Panc1 (cell line): Measurements from ENCODE around the gene MED17. TPM values are rescaled to one million over a fixed set of nuclear protein-coding genes. Genes with fewer than 3 reads are reported as not detected.

Source experiments
- ATAC-seq: fragments of 200-7000 bp; cut with Tn5 transposase; 2 replicates; pipeline ENCODE4 v1.9.1; 2020; ENCODE audit warnings: mild to moderate bottlenecking, moderate library complexity
- BruUV-seq: library from RNA; stranded (reverse); fragments of 400-500 nt; replicated peaks from 2 replicates; lab custom pipeline; 2021; lab: Mats Ljungman, UMichigan
- CTCF ChIA-PET: fragments of 300-600 bp; sonication (Branson Sonifier 250); formaldehyde crosslinking; loops from one replicate; lab custom pipeline; 2022; ENCODE audit warnings: antibody characterized with exemption; lab: Charles Lee
- POLR2A ChIA-PET: fragments of 300-600 bp; sonication (Branson Sonifier 250); formaldehyde crosslinking; loops from one replicate; lab custom pipeline; 2022; ENCODE audit warnings: antibody characterized with exemption; lab: Charles Lee
- DNase-seq: peaks from one replicate; pipeline ENCODE4 v3.0.0-alpha.2; 2010; ENCODE audit warnings: low read depth, low spot score
- H3K27ac ChIP-seq: 2 replicates; pipeline ENCODE4 v1.5.1; 2011; ENCODE audit warnings: mild to moderate bottlenecking, low read length, inconsistent platforms
- H3K27me3 ChIP-seq: fragments of 200-500 bp; sonication (Bioruptor generic); 2 replicates; pipeline ENCODE4 v1.6.0; 2014; ENCODE audit warnings: low read length, inconsistent platforms; ENCODE audit not compliant: control insufficient read depth, insufficient read depth
- H3K36me3 ChIP-seq: fragments of 200-500 bp; sonication (Bioruptor generic); 2 replicates; pipeline ENCODE4 v1.5.1; 2014; ENCODE audit warnings: inconsistent platforms, mild to moderate bottlenecking, low read length, moderate library complexity; ENCODE audit not compliant: control insufficient read depth, insufficient read depth
- H3K4me1 ChIP-seq: 2 replicates; pipeline ENCODE4 v1.5.1; 2011; ENCODE audit warnings: inconsistent platforms, mild to moderate bottlenecking, low read length, moderate library complexity; ENCODE audit not compliant: control insufficient read depth, insufficient read depth
- H3K4me3 ChIP-seq, 2 experiments: 2 replicates each; pipeline ENCODE4 v1.5.1; 2011 to 2012; ENCODE audit warnings: low read depth in 2 of 2, low read length in 2 of 2, mild to moderate bottlenecking in 2 of 2, inconsistent platforms in 1 of 2, moderate library complexity in 1 of 2
- H3K9me3 ChIP-seq: fragments of 200-500 bp; sonication (Bioruptor generic); 2 replicates; pipeline ENCODE4 v1.5.1; 2014; ENCODE audit warnings: low read depth, mild to moderate bottlenecking, inconsistent platforms, low read length, moderate library complexity; ENCODE audit not compliant: control insufficient read depth, insufficient read depth
- POLR2AphosphoS5 ChIP-seq: IDR thresholded peaks from 2 replicates; pipeline ENCODE4 v1.6.1; 2012; ENCODE audit warnings: mild to moderate bottlenecking, low read depth, low read length, moderate library complexity
- REST ChIP-seq, 2 experiments: IDR thresholded peaks; 2 replicates each; pipeline ENCODE4 v1.6.1; 2011 to 2012; ENCODE audit warnings: low read depth in 2 of 2, control low read depth in 1 of 2, low read length in 1 of 2, mild to moderate bottlenecking in 1 of 2, moderate library complexity in 1 of 2; ENCODE audit not compliant: insufficient read depth in 1 of 2
- SIN3A ChIP-seq: IDR thresholded peaks from 2 replicates; pipeline ENCODE4 v1.6.1; 2012; ENCODE audit warnings: low read depth, mild to moderate bottlenecking, low read length, moderate library complexity, borderline replicate concordance; ENCODE audit not compliant: insufficient read depth
- TCF7L2 ChIP-seq: IDR thresholded peaks from 2 replicates; pipeline ENCODE4 v1.6.1; 2011; ENCODE audit warnings: mild to moderate bottlenecking, low read depth, low read length, inconsistent platforms
- in situ Hi-C: cut with HindIII; loops from 2 replicates; pipeline ENCODE4 v1.10.0; 2016; ENCODE audit warnings: low sequenced_read_pairs, low pct_unique_long_range_greater_than_20kb
- intact Hi-C: fragments of 100-400 bp; cut with micrococcal nuclease; formaldehyde crosslinking; loops from one replicate; pipeline ENCODE4 v1.10.0; 2022; ENCODE audit not compliant: unreplicated experiment
- total RNA-seq: library from RNA; stranded (reverse); gene quantifications from one replicate; pipeline ENCODE4 v1.2.1, GENCODE V29; 2021; ENCODE audit not compliant: unreplicated experiment
- TF ChIP-seq, protein P1 (sequence below): fragments of 450-650 bp; IDR thresholded peaks from 2 replicates; pipeline ENCODE4 v1.5.1; 2017; ENCODE audit warnings: mild to moderate bottlenecking

The MED17 gene
- total RNA-seq, 1 experiment from 2014 or later, result 52.4 TPM

DNA sequence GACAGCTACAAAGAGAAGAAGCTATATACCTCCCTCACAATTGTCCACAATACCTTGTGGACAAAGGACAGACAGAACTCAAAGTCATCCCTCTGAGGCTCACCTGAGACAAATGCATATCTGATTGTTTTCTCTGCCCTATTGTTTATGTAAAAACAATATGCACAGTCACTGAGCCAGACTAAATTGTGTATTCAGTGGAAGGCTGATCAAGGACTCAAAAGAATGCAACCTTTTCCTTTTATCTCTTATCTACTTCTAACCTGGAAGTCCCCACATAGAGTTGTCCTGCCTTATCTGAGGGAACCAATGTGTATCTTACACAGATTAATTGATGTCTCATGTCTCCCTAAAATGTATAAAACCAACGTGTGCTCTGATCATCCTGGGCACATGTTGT is 13.9 kb upstream of the MED17 start:
- ATAC-seq, result no peak

DNA sequence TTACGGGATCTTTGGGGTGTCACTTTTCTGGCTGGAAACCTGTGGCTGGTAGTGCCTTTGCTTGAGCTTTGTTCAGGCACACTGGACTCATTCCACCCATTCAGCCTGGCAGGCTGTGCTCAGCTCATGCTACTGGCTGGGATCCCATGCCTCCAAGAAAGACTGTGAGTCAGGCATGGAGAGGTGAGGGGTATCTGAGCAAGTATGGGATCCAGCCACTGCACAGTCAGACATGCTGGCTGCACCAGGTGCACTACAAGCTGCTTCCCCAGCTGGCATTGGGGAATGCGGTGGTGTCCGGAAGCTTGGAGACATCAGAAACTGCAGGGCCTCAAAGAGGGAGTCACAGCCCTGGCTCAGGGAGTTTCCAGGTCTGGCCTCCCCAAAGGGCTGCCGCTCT is 12.0 kb upstream of the MED17 start:
- no TSS peak for BruUV-seq
- no peak for TF ChIP-seq TCF7L2
- TF ChIP-seq SIN3A, result no peak
- TF ChIP-seq, protein P1, sequence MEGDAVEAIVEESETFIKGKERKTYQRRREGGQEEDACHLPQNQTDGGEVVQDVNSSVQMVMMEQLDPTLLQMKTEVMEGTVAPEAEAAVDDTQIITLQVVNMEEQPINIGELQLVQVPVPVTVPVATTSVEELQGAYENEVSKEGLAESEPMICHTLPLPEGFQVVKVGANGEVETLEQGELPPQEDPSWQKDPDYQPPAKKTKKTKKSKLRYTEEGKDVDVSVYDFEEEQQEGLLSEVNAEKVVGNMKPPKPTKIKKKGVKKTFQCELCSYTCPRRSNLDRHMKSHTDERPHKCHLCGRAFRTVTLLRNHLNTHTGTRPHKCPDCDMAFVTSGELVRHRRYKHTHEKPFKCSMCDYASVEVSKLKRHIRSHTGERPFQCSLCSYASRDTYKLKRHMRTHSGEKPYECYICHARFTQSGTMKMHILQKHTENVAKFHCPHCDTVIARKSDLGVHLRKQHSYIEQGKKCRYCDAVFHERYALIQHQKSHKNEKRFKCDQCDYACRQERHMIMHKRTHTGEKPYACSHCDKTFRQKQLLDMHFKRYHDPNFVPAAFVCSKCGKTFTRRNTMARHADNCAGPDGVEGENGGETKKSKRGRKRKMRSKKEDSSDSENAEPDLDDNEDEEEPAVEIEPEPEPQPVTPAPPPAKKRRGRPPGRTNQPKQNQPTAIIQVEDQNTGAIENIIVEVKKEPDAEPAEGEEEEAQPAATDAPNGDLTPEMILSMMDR, result no peak
- TF ChIP-seq REST (IDR thresholded peaks at IDR 0.05; ENCODE audit: insufficient read depth in 1 of 2, low read depth in 2 of 2, low read length in 1 of 2), result no peak
- no peak for TF ChIP-seq POLR2AphosphoS5
- Histone ChIP-seq H3K4me3 (no peak overlapping the region), H3K27me3 (no peaks in the 10 kb centered on the region), H3K36me3 (no peaks in the 10 kb centered on the region), H3K27ac (no peak overlapping the region), H3K9me3 (0 out of 2 replicates have a peak, but pooled peaks cover under 1% of the 10 kb centered on the region), H3K4me1 (no peaks in the 10 kb centered on the region)
- intact Hi-C loops, result no loop called here
- in situ Hi-C loops, result no loop called here
- ATAC-seq (no peak), DNase-seq (no peak)
- CTCF ChIA-PET, result no interaction called here
- POLR2A ChIA-PET, result no interaction called here

More for the DNA sequence above, 13.9 kb upstream of the MED17 start:
- Histone ChIP-seq H3K4me1 (no peaks in the 10 kb centered on the region), H3K4me3 (no peak overlapping the region), H3K36me3 (no peaks in the 10 kb centered on the region), H3K9me3 (0 out of 2 replicates have a peak, but pooled peaks cover 3% of the 10 kb centered on the region), H3K27me3 (no peaks in the 10 kb centered on the region), H3K27ac (no peak overlapping the region)
- TF ChIP-seq SIN3A (no peak), TCF7L2 (no peak), REST (IDR thresholded peaks at IDR 0.05; ENCODE audit: insufficient read depth in 1 of 2, low read depth in 2 of 2, low read length in 1 of 2) (no peak), POLR2AphosphoS5 (no peak)
- TF ChIP-seq, protein P1, result no peak
- DNase-seq, result no peak
- intact Hi-C loops (no loop called here), in situ Hi-C loops (no loop called here)
- no TSS peak for BruUV-seq
- ChIA-PET POLR2A (interaction anchor here (0.6 kb wide), 1 partner anchor 40 kb away, joined by 6 read pairs; no protein-coding TSS in a partner anchor), CTCF (no interaction called here)
